BE2C (cell line): ENCODE results near the gene GORASP2.
"Not testable (repeated sequence)": the region's sequence is repeated elsewhere in the genome, so short reads cannot be mapped to it uniquely, and the experiment has no call there.

Experiments
- DNase-seq: peaks from one replicate; pipeline ENCODE4 v3.0.0-alpha.2; 2020
- H3K27me3 ChIP-seq: fragments of 250-450 bp; sonication (Bioruptor Pico); 2 replicates; pipeline ENCODE4 v1.5.1; 2020; ENCODE audit warnings: mild to moderate bottlenecking
- H3K36me3 ChIP-seq: fragments of 250-450 bp; sonication (Bioruptor Pico); 2 replicates; pipeline ENCODE4 v1.5.1; 2020; ENCODE audit warnings: mild to moderate bottlenecking
- H3K4me1 ChIP-seq: fragments of 250-450 bp; sonication (Bioruptor Pico); 2 replicates; pipeline ENCODE4 v1.5.1; 2020
- H3K4me3 ChIP-seq: 2 replicates; pipeline ENCODE4 v1.5.1; 2011; ENCODE audit warnings: low read depth, low read length
- H3K9me3 ChIP-seq: fragments of 250-450 bp; sonication (Bioruptor Pico); 2 replicates; pipeline ENCODE4 v1.5.1; 2020
- TF ChIP-seq, protein P1 (sequence below): IDR thresholded peaks from 2 replicates; pipeline ENCODE4 v1.5.1; 2012; ENCODE audit warnings: mild to moderate bottlenecking, low read depth, low read length

Gene GORASP2

DNA sequence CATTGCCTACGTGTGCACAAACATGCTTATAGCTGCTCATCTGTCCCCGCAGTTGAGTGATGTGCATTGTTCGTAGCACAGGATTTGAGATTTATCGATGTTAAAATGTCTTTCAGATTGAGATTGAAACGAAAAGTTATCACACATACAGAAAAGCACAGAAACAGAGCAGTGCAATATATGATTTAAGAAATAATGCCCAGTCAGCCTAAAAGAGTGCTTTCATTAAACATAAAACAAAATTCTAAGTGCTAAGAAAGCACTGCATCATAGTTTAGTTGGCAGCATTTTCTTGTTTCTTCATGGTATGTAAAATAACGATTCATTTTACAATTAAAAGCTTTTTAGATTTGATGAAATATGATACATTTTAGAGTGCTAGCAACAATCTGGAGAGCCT, 31.9 kb upstream of the GORASP2 start:
- H3K4me1 ChIP-seq = no peaks in the 10 kb centered on the region

DNA sequence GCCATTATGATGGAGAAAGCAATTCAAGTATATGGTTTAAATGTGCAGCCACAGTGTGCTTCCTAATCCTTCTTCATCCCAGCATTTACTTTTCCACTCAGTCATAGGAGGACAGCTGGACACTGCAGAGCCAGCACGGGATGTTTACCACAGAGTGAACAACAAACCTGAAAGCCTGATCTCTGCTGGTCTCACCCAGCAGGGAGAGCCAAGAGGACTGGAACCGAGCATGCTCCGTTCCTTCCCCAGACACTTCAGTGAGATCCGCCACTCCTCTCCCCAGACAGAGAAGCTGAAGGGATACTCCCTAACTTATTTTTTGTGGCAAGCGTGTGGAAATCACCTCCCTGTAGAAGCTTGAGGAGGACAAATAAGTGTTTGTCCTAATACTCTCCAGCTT, 23.2 kb upstream of the GORASP2 start:
- TF ChIP-seq, protein P1, sequence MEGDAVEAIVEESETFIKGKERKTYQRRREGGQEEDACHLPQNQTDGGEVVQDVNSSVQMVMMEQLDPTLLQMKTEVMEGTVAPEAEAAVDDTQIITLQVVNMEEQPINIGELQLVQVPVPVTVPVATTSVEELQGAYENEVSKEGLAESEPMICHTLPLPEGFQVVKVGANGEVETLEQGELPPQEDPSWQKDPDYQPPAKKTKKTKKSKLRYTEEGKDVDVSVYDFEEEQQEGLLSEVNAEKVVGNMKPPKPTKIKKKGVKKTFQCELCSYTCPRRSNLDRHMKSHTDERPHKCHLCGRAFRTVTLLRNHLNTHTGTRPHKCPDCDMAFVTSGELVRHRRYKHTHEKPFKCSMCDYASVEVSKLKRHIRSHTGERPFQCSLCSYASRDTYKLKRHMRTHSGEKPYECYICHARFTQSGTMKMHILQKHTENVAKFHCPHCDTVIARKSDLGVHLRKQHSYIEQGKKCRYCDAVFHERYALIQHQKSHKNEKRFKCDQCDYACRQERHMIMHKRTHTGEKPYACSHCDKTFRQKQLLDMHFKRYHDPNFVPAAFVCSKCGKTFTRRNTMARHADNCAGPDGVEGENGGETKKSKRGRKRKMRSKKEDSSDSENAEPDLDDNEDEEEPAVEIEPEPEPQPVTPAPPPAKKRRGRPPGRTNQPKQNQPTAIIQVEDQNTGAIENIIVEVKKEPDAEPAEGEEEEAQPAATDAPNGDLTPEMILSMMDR = no peak
- Histone ChIP-seq H3K4me1 (no peaks in the 10 kb centered on the region), H3K36me3 (no peaks in the 10 kb centered on the region), H3K27me3 (no peaks in the 10 kb centered on the region), H3K9me3 (no peaks in the 10 kb centered on the region), H3K4me3 (no peak overlapping the region)
- DNase-seq = no peak

More for the DNA sequence above, 31.9 kb upstream of the GORASP2 start:
- Histone ChIP-seq H3K4me3 (no peak overlapping the region), H3K27me3 (no peaks in the 10 kb centered on the region), H3K36me3 (no peaks in the 10 kb centered on the region), H3K9me3 (no peaks in the 10 kb centered on the region)
- DNase-seq = no peak
- TF ChIP-seq, protein P1 = no peak

DNA sequence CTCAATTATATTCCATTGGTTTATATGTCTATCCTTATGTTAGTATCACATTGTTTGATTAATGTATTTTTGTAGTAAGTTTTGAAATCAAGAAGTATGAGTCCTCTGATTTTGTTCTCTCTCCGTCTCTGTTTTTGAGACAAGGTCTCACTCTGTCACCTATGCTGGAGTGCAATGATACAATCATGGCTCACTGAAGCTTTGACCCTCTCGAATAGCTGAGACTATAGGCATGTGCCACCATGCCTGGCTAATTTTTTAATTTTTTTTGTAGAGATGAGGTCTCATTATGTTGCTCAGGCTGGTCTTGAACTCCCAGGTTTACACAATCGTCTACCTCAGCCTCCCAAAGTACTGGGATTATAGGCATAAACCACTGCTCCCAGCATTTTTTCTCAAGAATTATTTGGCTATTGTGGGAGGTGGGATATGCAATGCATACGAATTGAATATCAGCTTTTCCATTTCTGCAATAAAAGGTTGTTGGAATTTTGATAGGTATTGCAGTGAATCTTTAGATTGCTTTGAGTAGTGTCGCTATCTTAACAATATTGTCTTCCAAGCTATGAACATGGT, 17.7 kb upstream of the GORASP2 start:
- no peaks in the 10 kb centered on the region for H3K36me3 ChIP-seq
- H3K4me3 ChIP-seq = no peak overlapping the region
- no peaks in the 10 kb centered on the region for H3K4me1 ChIP-seq
- DNase-seq = no peak
- H3K9me3 ChIP-seq = no peaks in the 10 kb centered on the region
- TF ChIP-seq, protein P1 = no peak
- no peaks in the 10 kb centered on the region for H3K27me3 ChIP-seq

DNA sequence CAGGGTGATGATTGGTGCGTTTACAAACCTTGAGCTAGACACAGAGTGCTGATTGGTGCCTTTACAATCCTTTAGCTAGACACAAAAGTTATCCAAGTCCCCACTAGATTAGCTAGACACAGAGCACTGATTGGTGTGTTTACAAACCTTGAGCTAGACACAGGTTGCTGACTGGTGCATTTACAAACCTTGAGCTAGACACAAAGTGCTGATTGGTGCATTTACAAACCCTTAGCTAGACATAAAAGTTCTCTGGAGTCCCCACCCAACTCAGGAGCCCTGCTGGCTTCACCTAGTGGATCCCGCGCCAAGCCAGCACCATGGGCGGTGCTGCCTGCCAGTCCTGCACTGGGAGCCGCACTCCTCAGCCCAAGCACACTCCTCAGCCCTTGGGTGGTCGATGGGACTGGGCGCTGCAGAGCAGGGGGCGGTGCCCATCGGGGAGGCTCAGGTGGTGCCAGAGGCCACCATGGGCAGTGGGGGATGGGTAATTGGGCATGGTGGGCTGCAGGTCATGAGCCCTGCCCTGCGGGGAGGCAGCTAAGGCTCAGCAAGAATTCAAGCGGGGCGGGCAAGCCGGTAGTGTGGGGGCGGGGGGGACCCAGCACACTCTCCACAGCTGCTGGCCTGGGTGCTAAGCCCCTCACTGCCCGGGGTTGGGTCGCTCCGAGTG, 13.9 kb upstream of the GORASP2 start:
- not testable (repeated sequence) for H3K4me3 ChIP-seq, H3K36me3 ChIP-seq, H3K9me3 ChIP-seq, H3K4me1 ChIP-seq, H3K27me3 ChIP-seq, DNase-seq

DNA sequence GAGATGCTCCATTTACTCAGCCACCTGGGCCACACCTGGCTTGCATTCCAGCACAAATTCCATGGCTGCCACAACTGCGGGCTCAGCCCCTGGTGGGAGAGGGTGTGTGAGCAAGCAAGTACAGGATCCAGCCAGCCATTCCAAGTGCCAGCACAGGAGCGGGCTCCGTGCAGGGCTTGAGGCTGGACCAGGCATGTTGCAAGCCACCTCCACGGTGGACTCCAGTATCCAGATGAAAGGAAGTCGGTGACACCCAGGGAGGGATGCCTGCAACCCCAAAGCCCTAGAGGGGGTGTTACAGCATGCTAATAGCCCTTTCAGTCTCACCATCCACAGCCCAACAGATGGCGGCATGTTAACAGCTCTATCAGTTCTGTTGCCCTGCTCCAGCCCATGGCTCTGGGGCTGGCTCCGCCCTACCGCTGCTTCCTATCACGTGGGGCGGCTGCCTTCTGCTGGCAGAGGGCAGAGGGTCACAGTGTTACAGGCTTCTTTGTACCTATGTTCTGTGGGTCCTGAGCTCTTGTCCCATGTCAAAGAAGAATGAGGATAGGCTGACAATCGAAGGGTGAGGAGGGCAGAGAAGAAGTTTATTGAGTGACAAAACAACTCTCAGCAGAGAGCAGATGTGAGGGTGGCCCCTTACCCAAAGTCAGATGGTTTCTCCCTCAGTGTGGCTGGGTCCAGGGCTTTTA, 11.7 kb upstream of the GORASP2 start:
- no peaks in the 10 kb centered on the region for H3K9me3 ChIP-seq
- no peak overlapping the region for H3K4me3 ChIP-seq
- no peaks in the 10 kb centered on the region for H3K4me1 ChIP-seq
- TF ChIP-seq, protein P1 = no peak
- DNase-seq = no peak
- H3K27me3 ChIP-seq = no peaks in the 10 kb centered on the region
- H3K36me3 ChIP-seq = no peaks in the 10 kb centered on the region

DNA sequence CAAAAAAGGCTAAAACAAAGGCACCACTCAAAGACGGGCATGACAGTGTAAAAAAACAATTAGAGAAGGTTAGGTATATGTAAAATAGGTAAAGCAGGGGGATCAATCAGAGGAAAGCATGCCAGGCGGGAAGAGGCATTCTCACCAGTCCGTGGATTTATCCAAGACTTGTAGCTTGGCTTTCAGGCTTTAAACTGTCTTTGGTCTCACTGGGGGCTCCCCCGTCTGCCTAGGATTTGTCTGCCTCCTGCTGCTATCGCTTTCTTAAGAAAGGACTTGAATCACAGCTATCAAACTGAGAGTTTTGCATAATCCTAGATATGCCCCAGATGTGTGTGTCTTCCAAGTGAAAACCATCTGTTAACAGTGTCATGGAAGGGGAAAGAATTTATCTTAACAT, 11.1 kb upstream of the GORASP2 start:
- no peaks in the 10 kb centered on the region for H3K4me1 ChIP-seq
- no peak for DNase-seq
- TF ChIP-seq, protein P1 = no peak
- H3K36me3 ChIP-seq = no peaks in the 10 kb centered on the region
- no peaks in the 10 kb centered on the region for H3K9me3 ChIP-seq
- no peak overlapping the region for H3K4me3 ChIP-seq
- no peaks in the 10 kb centered on the region for H3K27me3 ChIP-seq

DNA sequence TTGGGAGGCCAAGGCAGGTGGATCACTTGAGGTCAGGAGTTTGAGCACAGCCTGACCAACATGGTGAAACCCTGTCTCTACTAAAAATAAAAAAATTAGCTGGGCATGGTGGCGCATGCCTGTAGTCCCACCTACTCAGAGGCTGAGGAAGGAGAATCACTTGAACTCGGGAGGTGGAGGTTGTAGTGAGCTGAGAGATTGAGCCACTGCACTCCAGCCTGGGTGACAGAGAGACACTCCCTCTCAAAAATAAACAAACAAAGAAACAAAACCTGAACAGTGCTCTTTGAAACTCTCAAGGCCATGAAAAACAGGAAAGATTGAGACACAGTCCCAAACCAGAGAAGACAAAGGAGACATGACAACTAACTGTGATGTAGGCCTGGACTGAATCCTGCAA, 7.2 kb upstream of the GORASP2 start:
- H3K9me3 ChIP-seq, H3K36me3 ChIP-seq, H3K4me3 ChIP-seq, H3K4me1 ChIP-seq, DNase-seq, H3K27me3 ChIP-seq: not testable (repeated sequence)
